ENCODE results near the gene FBXL7. TPM values are rescaled to one million over a fixed set of nuclear protein-coding genes. Genes with fewer than 3 reads are reported as not detected.

Gene FBXL7
- total and polyA plus RNA-seq, 2 of the 8 experiments (the other 6 are each of a cell fraction or from before 2014, with no cell fraction given), result 17.7 to 17.8 TPM

- H3K9ac ChIP-seq (replicated peaks in 1 of 4; ENCODE audit: extremely low read depth in 1 of 4, low read depth in 3 of 4, low read length in 3 of 4), result no peak overlapping the region
- no peak overlapping the region for H3K27ac ChIP-seq (ENCODE audit: low read depth, low read length)
Measured at GRCh38 chr5:15956622-15957021, 456.6 kb downstream of the FBXL7 start.

More at GRCh38 chr5:15956622-15957021, 456.6 kb downstream of the FBXL7 start:
- no peak overlapping the region for H4K8ac ChIP-seq (ENCODE audit: extremely low read depth, insufficient read depth, low read length)
- no peak overlapping the region for H4K5ac ChIP-seq (ENCODE audit: insufficient read length, low read depth, low read length)
- no peaks in the 10 kb centered on the region for H3K79me1 ChIP-seq (ENCODE audit: low read depth, low read length)
- no peak overlapping the region for H2BK20ac ChIP-seq (ENCODE audit: low read length)
- H3K18ac ChIP-seq (ENCODE audit: extremely low read depth, low read length), result no peak overlapping the region
- no peak overlapping the region for H2AK5ac ChIP-seq (ENCODE audit: low read depth, low read length)
- H3K4me2 ChIP-seq (ENCODE audit: insufficient read depth in 1 of 2, low read depth in 2 of 2, low read length in 2 of 2), result no peak overlapping the region
- no peak overlapping the region for H2BK120ac ChIP-seq (replicated peaks; ENCODE audit: low read depth, low read length)
- no peak overlapping the region for H3K14ac ChIP-seq (ENCODE audit: insufficient read length)
- H3K23ac ChIP-seq (ENCODE audit: insufficient read length), result no peak overlapping the region
- ChIA-PET CTCF (ENCODE audit: partially characterized antibody) (no interaction called here), POLR2A (ENCODE audit: partially characterized antibody) (no interaction called here)
- H2BK5ac ChIP-seq (ENCODE audit: low read depth, low read length), result no peak overlapping the region
- no peaks in the 10 kb centered on the region for H3K36me3 ChIP-seq (ENCODE audit: control insufficient read depth in 2 of 4, insufficient read depth in 4 of 4, low read length in 3 of 4)
- no peak overlapping the region for H3K4ac ChIP-seq (replicated peaks; ENCODE audit: insufficient read length, low read depth, low read length)
- H3K79me2 ChIP-seq (ENCODE audit: control insufficient read depth in 1 of 2, insufficient read depth in 2 of 2, low read length in 2 of 2), result no peaks in the 10 kb centered on the region
- no peak overlapping the region for H4K91ac ChIP-seq (replicated peaks; ENCODE audit: insufficient read length, low read length)
- no peaks in the 10 kb centered on the region for H3K4me1 ChIP-seq (replicated peaks in 1 of 4; ENCODE audit: control insufficient read depth in 3 of 4, insufficient read depth in 4 of 4, low read length in 3 of 4)
- 85% methylated on average over 6 of the region's 6 CpGs; no CpG with 5 or more reads in 1 of the 2 experiments for WGBS, 2 experiments (ENCODE audit: extremely low coverage in 1 of 2, insufficient coverage in 1 of 2, insufficient read length in 1 of 2, insufficient replicate concordance in 2 of 2, low coverage in 1 of 2, low lambda C conversion rate in 2 of 2, missing lambda C conversion rate in 1 of 2)
- H3K56ac ChIP-seq (replicated peaks; ENCODE audit: insufficient read length, low read depth, low read length), result no peak overlapping the region
- H2AFZ ChIP-seq (ENCODE audit: low read length), result no peak overlapping the region
- no peaks in the 10 kb centered on the region for H3K27me3 ChIP-seq (replicated peaks in 1 of 4; ENCODE audit: control insufficient read depth in 3 of 4, extremely low read depth in 1 of 4, insufficient read depth in 3 of 4, low read length in 3 of 4)
- no peak overlapping the region for H2BK15ac ChIP-seq (ENCODE audit: low read length)
- no peak for FAIRE-seq
- TF ChIP-seq BRCA1 (IDR thresholded peaks at IDR 0.05; ENCODE audit: low read depth, low read length) (no peak), MAFK (IDR thresholded peaks at IDR 0.05; ENCODE audit: low read depth, low read length) (0 out of 2 replicates have a peak, but pooled peaks have one; percentile 7)
- H3K9me3 ChIP-seq (ENCODE audit: insufficient read depth in 2 of 2, low read depth in 1 of 2, low read length in 1 of 2), result no peaks in the 10 kb centered on the region
- no peak for DNase-seq (ENCODE audit: low read depth in 1 of 2, low spot score in 2 of 2)
- no peak overlapping the region for H3K4me3 ChIP-seq (ENCODE audit: extremely low read depth in 1 of 4, insufficient read depth in 2 of 4, low read depth in 3 of 4, low read length in 4 of 4)
- H3K23me2 ChIP-seq (ENCODE audit: low read depth, low read length), result no peaks in the 10 kb centered on the region
- no peak overlapping the region for H2BK12ac ChIP-seq (ENCODE audit: low read depth, low read length)
- H4K20me1 ChIP-seq (replicated peaks in 1 of 2; ENCODE audit: control insufficient read depth in 1 of 2, insufficient read depth in 2 of 2, low read length in 2 of 2), result no peaks in the 10 kb centered on the region

Data from H1 (cell line).